Measurements from ENCODE around the gene ARSI. TPM values are rescaled to one million over a fixed set of nuclear protein-coding genes. Genes with fewer than 3 reads are reported as not detected.
A peak's percentile ranks its signal among the peaks of the same experiment; 100 is the strongest.

The ARSI gene
- total and polyA plus RNA-seq, 2 of the 4 experiments (the other 2 are of a cell fraction): 14.8 to 15.2 TPM

GRCh38 chr5:150288361-150288760 lies 14.3 kb downstream of the ARSI start:
- BruUV-seq (replicated peaks): no TSS peak
- no peaks in the 10 kb centered on the region for H3K9me3 ChIP-seq (ENCODE audit: control insufficient read depth, insufficient read depth, low read length)
- H3K14ac ChIP-seq (replicated peaks; ENCODE audit: low read depth, low read length): no peak overlapping the region
- H2BK120ac ChIP-seq (ENCODE audit: low read depth, low read length): no peak overlapping the region
- no peak overlapping the region for H3K9ac ChIP-seq (ENCODE audit: low read depth, low read length)
- 60% methylated on average over 2 of the region's 4 CpGs; no CpG with 5 or more reads in 1 of the 2 experiments for WGBS, 2 experiments (ENCODE audit: extremely low coverage in 2 of 2, insufficient read length in 1 of 2)
- H2BK15ac ChIP-seq (ENCODE audit: low read depth, low read length): no peak overlapping the region
- no peaks in the 10 kb centered on the region for H3K36me3 ChIP-seq (ENCODE audit: control insufficient read depth, insufficient read depth, low read length)
- no peaks in the 10 kb centered on the region for H3K79me1 ChIP-seq (ENCODE audit: low read depth in 1 of 2, low read length in 2 of 2)
- CTCF ChIA-PET: no interaction called here
- H3K18ac ChIP-seq (ENCODE audit: low read depth, low read length): no peak overlapping the region
- no peaks in the 10 kb centered on the region for H4K20me1 ChIP-seq (ENCODE audit: insufficient read depth, low read length)
- peaks cover 3% of the 10 kb centered on the region; the same call in 1 of the 2 replicates for H3K9me1 ChIP-seq (ENCODE audit: insufficient read depth, low read length)
- H4K5ac ChIP-seq (ENCODE audit: low read depth, low read length): no peak overlapping the region
- H2AFZ ChIP-seq (replicated peaks; ENCODE audit: low read length, poor library complexity): no peak overlapping the region
- no peak overlapping the region for H3K56ac ChIP-seq (ENCODE audit: extremely low read depth, insufficient read depth, low read length)
- H3K27me3 ChIP-seq (ENCODE audit: control insufficient read depth, insufficient read depth, low read length): no peaks in the 10 kb centered on the region
- no peak overlapping the region for H3K23ac ChIP-seq (ENCODE audit: low read depth, low read length)
- no peak overlapping the region for H2AK9ac ChIP-seq (replicated peaks; ENCODE audit: low read depth, low read length, poor library complexity)
- H2BK20ac ChIP-seq (ENCODE audit: low read depth, low read length): no peak overlapping the region
- H3K4ac ChIP-seq (ENCODE audit: low read depth, low read length): no peak overlapping the region
- H4K8ac ChIP-seq (ENCODE audit: low read depth in 2 of 2, low read length in 2 of 2): no peak overlapping the region
- intact Hi-C loops (cut with micrococcal nuclease) (no loop called here), dilution Hi-C loops (cut with HindIII; ENCODE audit: low sequenced_read_pairs, unreplicated experiment) (no loop called here), in situ Hi-C loops (cut with MboI; ENCODE audit: low sequenced_read_pairs) (no loop called here)
- no peak for ATAC-seq (ENCODE audit: low read depth)
- no peak overlapping the region for H2BK5ac ChIP-seq (ENCODE audit: low read depth, low read length, poor library complexity, severe bottlenecking)
- no peak overlapping the region for H3K27ac ChIP-seq (ENCODE audit: insufficient read depth, low read length)
- POLR2A ChIA-PET (ENCODE audit: unreplicated experiment): no interaction called here
- no peak overlapping the region for H2AK5ac ChIP-seq (ENCODE audit: low read depth, low read length)
- no peak overlapping the region for H3K4me3 ChIP-seq (ENCODE audit: insufficient read depth, low read depth, low read length)
- H3K4me1 ChIP-seq (ENCODE audit: control insufficient read depth, insufficient read depth, low read length): peaks cover 2% of the 10 kb centered on the region; the same call in 1 of the 2 replicates
- DNase-seq: no peak
- no peak overlapping the region for H4K91ac ChIP-seq (ENCODE audit: insufficient read depth, low read depth, low read length)
- no peak overlapping the region for H3K4me2 ChIP-seq (ENCODE audit: low read depth, low read length)
- TF ChIP-seq FOS (IDR thresholded peaks at IDR 0.05; ENCODE audit: low read depth, low read length): no peak
- TF ChIP-seq RCOR1 (IDR thresholded peaks at IDR 0.05; ENCODE audit: insufficient replicate concordance, low read length): no peak
- no peak for TF ChIP-seq BHLHE40 (IDR thresholded peaks at IDR 0.05; ENCODE audit: low read depth, low read length)
- TF ChIP-seq RFX5 (IDR thresholded peaks at IDR 0.05; ENCODE audit: low read depth, low read length): no peak
- peak; percentile 35; the same call in 1 of the 2 replicates for TF ChIP-seq MAFK (IDR thresholded peaks at IDR 0.05; ENCODE audit: low read depth, low read length)
- no peak for TF ChIP-seq USF2 (IDR thresholded peaks at IDR 0.05; ENCODE audit: low read depth, low read length)
- no peak for TF ChIP-seq NFE2L2 (IDR thresholded peaks at IDR 0.05; ENCODE audit: low read depth, low read length)
